HCT116 (cell line): ENCODE data around the gene MEN1. TPM values are rescaled to one million over a fixed set of nuclear protein-coding genes. Genes with fewer than 3 reads are reported as not detected.

Experiments
- ATAC-seq: fragments of 200-7000 bp; cut with Tn5 transposase; 2 replicates; pipeline ENCODE4 v1.9.1; 2020; ENCODE audit warnings: mild to moderate bottlenecking, moderate library complexity
- BruUV-seq: library from RNA; stranded (reverse); fragments of 400-500 nt; replicated peaks from 2 replicates; lab custom pipeline; 2021; lab: Mats Ljungman, UMichigan
- CTCF ChIA-PET: fragments of 300-600 bp; sonication (Branson Sonifier 250); formaldehyde crosslinking; loops from one replicate; lab custom pipeline; 2021; ENCODE audit warnings: antibody characterized with exemption; lab: Charles Lee
- POLR2A ChIA-PET: fragments of 300-600, 350-600 bp; sonication (Branson Sonifier 250); formaldehyde crosslinking; loops from one replicate; lab custom pipeline; 2021; ENCODE audit warnings: antibody characterized with exemption; lab: Charles Lee
- RAD21 ChIA-PET, 2 experiments: fragments of 300-600 bp; sonication (Branson Sonifier 250); formaldehyde crosslinking; loops; one replicate each; lab custom pipeline; 2023; ENCODE audit warnings: low total read pairs in 2 of 2; ENCODE audit not compliant: uncharacterized antibody in 2 of 2, unreplicated experiment in 2 of 2, low non-redundant PET in 1 of 2; lab: Charles Lee
- DNase-seq: peaks from one replicate; pipeline ENCODE4 v3.0.0-alpha.2; 2010; ENCODE audit warnings: low read depth, low spot score
- H2AFZ ChIP-seq: fragments of 200-600 bp; shearing (Covaris generic), sonication (generic); 2 replicates; pipeline ENCODE4 v1.6.1; 2017; ENCODE audit warnings: low read depth, mixed run types, mixed read lengths, antibody characterized with exemption, low read length; ENCODE audit not compliant: poor library complexity, severe bottlenecking
- H3K27ac ChIP-seq: 2 replicates; pipeline ENCODE4 v1.5.1; 2012; ENCODE audit warnings: low read depth, low read length
- H3K27me3 ChIP-seq: fragments of 200-600 bp; sonication (generic); 2 replicates; pipeline ENCODE4 v1.6.1; 2016; ENCODE audit warnings: mixed run types, low read length, mixed read lengths; ENCODE audit not compliant: insufficient read depth
- H3K36me3 ChIP-seq, 2 experiments: fragments of 200-500 bp in 1 of 2; fragments of 200-600 bp in 1 of 2; sonication (Bioruptor generic) in 1 of 2; sonication (generic) in 1 of 2; 2 replicates each; pipeline versions ENCODE4 v1.5.1 to v1.6.1; 2014 to 2016; ENCODE audit warnings: low read length in 2 of 2, inconsistent platforms in 1 of 2, mixed read lengths in 1 of 2, mixed run types in 1 of 2; ENCODE audit not compliant: insufficient read depth in 2 of 2, control insufficient read depth in 1 of 2
- H3K4me1 ChIP-seq, 2 experiments: fragments of 200-600 bp in 1 of 2; sonication (generic) in 1 of 2; 2 replicates each; pipeline versions ENCODE4 v1.5.1 to v1.6.1; 2012 to 2017; ENCODE audit warnings: low read length in 2 of 2, inconsistent platforms in 1 of 2, mild to moderate bottlenecking in 1 of 2, mixed read lengths in 1 of 2, mixed run types in 1 of 2, moderate library complexity in 1 of 2; ENCODE audit not compliant: insufficient read depth in 2 of 2, control insufficient read depth in 1 of 2
- H3K4me2 ChIP-seq: fragments of 200-600 bp; sonication (generic); 2 replicates; pipeline ENCODE4 v1.6.1; 2017; ENCODE audit warnings: mixed run types, low read length, mixed read lengths
- H3K4me3 ChIP-seq, 2 experiments: fragments of 200-600 bp in 1 of 2; sonication (generic) in 1 of 2; replicated peaks in 1 of 2; 2 replicates each; pipeline ENCODE4 v1.5.1; 2011 to 2016; ENCODE audit warnings: low read length in 2 of 2, control low read depth in 1 of 2, low read depth in 1 of 2, mild to moderate bottlenecking in 1 of 2, mixed read lengths in 1 of 2, mixed run types in 1 of 2
- H3K79me2 ChIP-seq: fragments of 200-600 bp; sonication (generic); 2 replicates; pipeline ENCODE4 v1.6.1; 2017; ENCODE audit warnings: mild to moderate bottlenecking, mixed run types, low read length, moderate library complexity, mixed read lengths; ENCODE audit not compliant: insufficient read depth
- H3K9ac ChIP-seq: fragments of 200-600 bp; sonication (generic); 2 replicates; pipeline ENCODE4 v1.6.1; 2016; ENCODE audit warnings: low read length, mixed read lengths
- H3K9me2 ChIP-seq: fragments of 200-600 bp; sonication (generic), shearing (Covaris generic); 2 replicates; pipeline ENCODE4 v1.6.1; 2017; ENCODE audit warnings: mixed run types, mild to moderate bottlenecking, moderate library complexity; ENCODE audit not compliant: insufficient read depth
- H3K9me3 ChIP-seq, 2 experiments: fragments of 200-500 bp in 1 of 2; fragments of 200-600 bp in 1 of 2; sonication (Bioruptor generic) in 1 of 2; sonication (generic) in 1 of 2; 2 replicates each; pipeline ENCODE4 v1.6.1; 2014 to 2017; ENCODE audit warnings: low read length in 2 of 2, mixed read lengths in 2 of 2, inconsistent platforms in 1 of 2, low read depth in 1 of 2, mild to moderate bottlenecking in 1 of 2, mixed run types in 1 of 2, moderate library complexity in 1 of 2; ENCODE audit not compliant: control insufficient read depth in 1 of 2, insufficient read depth in 1 of 2
- H4K20me1 ChIP-seq: fragments of 200-600 bp; sonication (generic), shearing (Covaris generic); 2 replicates; pipeline ENCODE4 v1.6.1; 2017; ENCODE audit warnings: mixed run types, mild to moderate bottlenecking, moderate library complexity; ENCODE audit not compliant: insufficient read depth
- CBX3 ChIP-seq: IDR thresholded peaks from 2 replicates; pipeline ENCODE4 v1.6.1; 2012; ENCODE audit warnings: low read depth
- CEBPB ChIP-seq: IDR thresholded peaks from 2 replicates; pipeline ENCODE4 v1.6.1; 2012; ENCODE audit warnings: low read depth
- EGR1 ChIP-seq: IDR thresholded peaks from 2 replicates; pipeline ENCODE4 v1.6.1; 2012; ENCODE audit warnings: low read depth
- EZH2phosphoT487 ChIP-seq: fragments of 200-600 bp; IDR thresholded peaks from 2 replicates; pipeline ENCODE4 v1.6.1; 2018; ENCODE audit warnings: antibody characterized with exemption, borderline replicate concordance
- FOSL1 ChIP-seq: IDR thresholded peaks from 2 replicates; pipeline ENCODE4 v1.6.1; 2012; ENCODE audit warnings: low read depth
- POLR2A ChIP-seq: IDR thresholded peaks from 2 replicates; pipeline ENCODE4 v1.7.0; 2011; ENCODE audit warnings: borderline replicate concordance; ENCODE audit not compliant: insufficient read depth, insufficient read length; ENCODE audit errors: extremely low read depth
- POLR2AphosphoS5 ChIP-seq: IDR thresholded peaks from 2 replicates; pipeline ENCODE4 v1.6.1; 2011; ENCODE audit warnings: mild to moderate bottlenecking, low read depth, low read length, moderate library complexity
- RAD21 ChIP-seq: IDR thresholded peaks from 2 replicates; pipeline ENCODE4 v1.6.1; 2012; ENCODE audit warnings: low read depth, mild to moderate bottlenecking
- SIN3A ChIP-seq: IDR thresholded peaks from 2 replicates; pipeline ENCODE4 v1.6.1; 2012; ENCODE audit warnings: low read depth
- SP1 ChIP-seq: IDR thresholded peaks from 2 replicates; pipeline ENCODE4 v1.6.1; 2012; ENCODE audit warnings: low read depth
- SRF ChIP-seq: IDR thresholded peaks from 2 replicates; pipeline ENCODE4 v1.6.1; 2012; ENCODE audit warnings: low read depth
- TCF7L2 ChIP-seq: IDR thresholded peaks from 2 replicates; pipeline ENCODE4 v1.7.0; 2011; ENCODE audit warnings: borderline replicate concordance, inconsistent platforms; ENCODE audit not compliant: insufficient read depth, insufficient read length; ENCODE audit errors: extremely low read depth
- YY1 ChIP-seq: IDR thresholded peaks from 2 replicates; pipeline ENCODE4 v1.6.1; 2011; ENCODE audit warnings: low read length, low read depth, moderate library complexity, mild to moderate bottlenecking; ENCODE audit not compliant: insufficient replicate concordance; ENCODE audit errors: extremely low read depth
- ZFX ChIP-seq: fragments of 450-650 bp; IDR thresholded peaks from 2 replicates; pipeline ENCODE4 v1.6.1; 2017
- ZNF274 ChIP-seq: fragments of 200-500 bp; sonication (Bioruptor generic); IDR thresholded peaks from 2 replicates; pipeline ENCODE4 v1.6.1; 2014; ENCODE audit warnings: mild to moderate bottlenecking, low read depth, low read length, inconsistent platforms
- intact Hi-C: fragments of 100-400 bp; cut with micrococcal nuclease; formaldehyde crosslinking; loops from 2 replicates; pipeline ENCODE4 v1.10.0; 2022
- total RNA-seq: library from RNA; stranded (reverse); gene quantifications from one replicate; pipeline ENCODE4 v1.2.1, GENCODE V29; 2021; ENCODE audit not compliant: unreplicated experiment
- TF ChIP-seq, protein P1 (sequence below), 3 experiments: fragments of 200-600 bp in 1 of 3; sonication (generic) in 1 of 3; IDR thresholded peaks in 2 of 3; conservative IDR thresholded peaks in 1 of 3; 2 replicates each; pipeline ENCODE4 v1.5.1; 2012 to 2017; ENCODE audit warnings: low read depth in 2 of 3, low read length in 2 of 3, antibody characterized with exemption in 1 of 3, borderline replicate concordance in 1 of 3, control low read depth in 1 of 3, mild to moderate bottlenecking in 1 of 3, mixed read lengths in 1 of 3, mixed run types in 1 of 3, moderate library complexity in 1 of 3; ENCODE audit not compliant: insufficient read depth in 1 of 3
- TF ChIP-seq, protein P2 (sequence below): IDR thresholded peaks from 2 replicates; pipeline ENCODE4 v1.6.1; 2012
- TF ChIP-seq, protein P3 (sequence below): IDR thresholded peaks from 2 replicates; pipeline ENCODE4 v1.6.1; 2012; ENCODE audit warnings: low read depth

The MEN1 gene
- total RNA-seq, 1 experiment from 2014 or later = 62.1 TPM

DNA sequence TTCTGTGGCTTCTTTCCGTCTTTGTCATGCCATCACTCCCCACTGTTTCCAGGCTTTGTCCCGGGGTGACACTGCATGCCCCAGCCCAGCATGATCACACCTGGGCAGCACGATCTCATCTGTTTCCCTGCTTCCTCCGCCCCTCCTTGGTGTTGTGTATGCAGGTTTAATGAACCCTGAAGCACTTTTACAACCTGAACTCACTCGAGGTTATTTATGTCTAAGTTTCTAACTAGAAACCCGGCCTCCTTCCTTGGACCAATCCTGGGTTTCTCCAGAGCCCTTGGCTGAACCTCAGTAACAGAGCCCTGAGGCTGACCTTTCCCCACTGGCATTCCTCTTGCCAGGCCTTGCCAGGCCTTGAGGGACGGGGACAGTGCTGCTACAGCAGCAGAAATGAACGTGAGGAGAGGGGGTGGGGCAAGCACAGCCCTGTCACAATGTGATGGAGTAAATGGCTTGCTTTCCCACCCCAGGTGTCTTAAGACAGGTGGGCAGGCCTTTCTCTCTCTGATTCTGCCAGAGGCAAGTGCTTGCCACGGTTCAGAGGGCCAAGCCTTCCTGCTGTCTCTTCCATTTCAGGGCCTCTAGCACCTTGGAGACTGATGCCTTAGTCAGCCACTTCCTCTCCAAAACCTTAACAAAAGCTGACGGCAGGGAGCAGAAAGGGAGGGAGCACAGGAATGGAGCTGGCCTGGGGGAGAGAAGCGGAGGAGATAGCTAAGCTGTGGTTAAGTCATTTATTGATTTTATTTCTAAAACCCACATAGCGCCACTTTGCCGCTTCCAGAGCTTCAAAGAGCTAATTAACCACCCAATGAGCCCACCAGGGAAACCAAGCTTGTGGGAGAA is 47.5 kb downstream of the MEN1 start:
- no peaks in the 10 kb centered on the region for H3K9me3 ChIP-seq
- no peaks in the 10 kb centered on the region for H3K27me3 ChIP-seq
- BruUV-seq = no TSS peak
- no peak for ATAC-seq
- DNase-seq = no peak
- intact Hi-C loops = no loop called here
- RAD21 ChIA-PET = interaction anchor here in 1 of 2 experiments (0.6 kb wide), 1 partner anchor 20 kb away, joined by 3 read pairs; no protein-coding TSS in a partner anchor
- CTCF ChIA-PET = no interaction called here
- peaks cover 20% of the 10 kb centered on the region; the same call in 1 of the 2 replicates for H4K20me1 ChIP-seq
- TF ChIP-seq FOSL1 (no peak), ZFX (no peak), CEBPB (no peak), EGR1 (no peak), SRF (no peak), EZH2phosphoT487 (no peak), RAD21 (no peak), ZNF274 (no peak), POLR2AphosphoS5 (no peak), SP1 (no peak), YY1 (no peak), TCF7L2 (no peak), POLR2A (no peak), CBX3 (no peak), SIN3A (no peak)
- TF ChIP-seq, protein P1, sequence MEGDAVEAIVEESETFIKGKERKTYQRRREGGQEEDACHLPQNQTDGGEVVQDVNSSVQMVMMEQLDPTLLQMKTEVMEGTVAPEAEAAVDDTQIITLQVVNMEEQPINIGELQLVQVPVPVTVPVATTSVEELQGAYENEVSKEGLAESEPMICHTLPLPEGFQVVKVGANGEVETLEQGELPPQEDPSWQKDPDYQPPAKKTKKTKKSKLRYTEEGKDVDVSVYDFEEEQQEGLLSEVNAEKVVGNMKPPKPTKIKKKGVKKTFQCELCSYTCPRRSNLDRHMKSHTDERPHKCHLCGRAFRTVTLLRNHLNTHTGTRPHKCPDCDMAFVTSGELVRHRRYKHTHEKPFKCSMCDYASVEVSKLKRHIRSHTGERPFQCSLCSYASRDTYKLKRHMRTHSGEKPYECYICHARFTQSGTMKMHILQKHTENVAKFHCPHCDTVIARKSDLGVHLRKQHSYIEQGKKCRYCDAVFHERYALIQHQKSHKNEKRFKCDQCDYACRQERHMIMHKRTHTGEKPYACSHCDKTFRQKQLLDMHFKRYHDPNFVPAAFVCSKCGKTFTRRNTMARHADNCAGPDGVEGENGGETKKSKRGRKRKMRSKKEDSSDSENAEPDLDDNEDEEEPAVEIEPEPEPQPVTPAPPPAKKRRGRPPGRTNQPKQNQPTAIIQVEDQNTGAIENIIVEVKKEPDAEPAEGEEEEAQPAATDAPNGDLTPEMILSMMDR (IDR thresholded peaks at IDR 0.05 in 2 of 3, conservative IDR thresholded peaks at IDR 0.05 in 1 of 3; ENCODE audit: borderline replicate concordance in 1 of 3, insufficient read depth in 1 of 3, low read depth in 2 of 3, low read length in 2 of 3) = no peak
- TF ChIP-seq, protein P2, sequence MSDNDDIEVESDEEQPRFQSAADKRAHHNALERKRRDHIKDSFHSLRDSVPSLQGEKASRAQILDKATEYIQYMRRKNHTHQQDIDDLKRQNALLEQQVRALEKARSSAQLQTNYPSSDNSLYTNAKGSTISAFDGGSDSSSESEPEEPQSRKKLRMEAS = no peak
- TF ChIP-seq, protein P3, sequence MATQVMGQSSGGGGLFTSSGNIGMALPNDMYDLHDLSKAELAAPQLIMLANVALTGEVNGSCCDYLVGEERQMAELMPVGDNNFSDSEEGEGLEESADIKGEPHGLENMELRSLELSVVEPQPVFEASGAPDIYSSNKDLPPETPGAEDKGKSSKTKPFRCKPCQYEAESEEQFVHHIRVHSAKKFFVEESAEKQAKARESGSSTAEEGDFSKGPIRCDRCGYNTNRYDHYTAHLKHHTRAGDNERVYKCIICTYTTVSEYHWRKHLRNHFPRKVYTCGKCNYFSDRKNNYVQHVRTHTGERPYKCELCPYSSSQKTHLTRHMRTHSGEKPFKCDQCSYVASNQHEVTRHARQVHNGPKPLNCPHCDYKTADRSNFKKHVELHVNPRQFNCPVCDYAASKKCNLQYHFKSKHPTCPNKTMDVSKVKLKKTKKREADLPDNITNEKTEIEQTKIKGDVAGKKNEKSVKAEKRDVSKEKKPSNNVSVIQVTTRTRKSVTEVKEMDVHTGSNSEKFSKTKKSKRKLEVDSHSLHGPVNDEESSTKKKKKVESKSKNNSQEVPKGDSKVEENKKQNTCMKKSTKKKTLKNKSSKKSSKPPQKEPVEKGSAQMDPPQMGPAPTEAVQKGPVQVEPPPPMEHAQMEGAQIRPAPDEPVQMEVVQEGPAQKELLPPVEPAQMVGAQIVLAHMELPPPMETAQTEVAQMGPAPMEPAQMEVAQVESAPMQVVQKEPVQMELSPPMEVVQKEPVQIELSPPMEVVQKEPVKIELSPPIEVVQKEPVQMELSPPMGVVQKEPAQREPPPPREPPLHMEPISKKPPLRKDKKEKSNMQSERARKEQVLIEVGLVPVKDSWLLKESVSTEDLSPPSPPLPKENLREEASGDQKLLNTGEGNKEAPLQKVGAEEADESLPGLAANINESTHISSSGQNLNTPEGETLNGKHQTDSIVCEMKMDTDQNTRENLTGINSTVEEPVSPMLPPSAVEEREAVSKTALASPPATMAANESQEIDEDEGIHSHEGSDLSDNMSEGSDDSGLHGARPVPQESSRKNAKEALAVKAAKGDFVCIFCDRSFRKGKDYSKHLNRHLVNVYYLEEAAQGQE = no peak
- no peak overlapping the region for H3K4me3 ChIP-seq
- H3K79me2 ChIP-seq = peaks cover 31% of the 10 kb centered on the region
- POLR2A ChIA-PET = interaction anchor here (0.9 to 1.6 kb wide), 2 partner anchors 16 kb away, joined by 5 read pairs; partner anchors contain the start of gene SF1
- H3K9ac ChIP-seq = no peak overlapping the region
- peaks cover 39 to 47% of the 10 kb centered on the region in 2 experiments for H3K36me3 ChIP-seq
- H2AFZ ChIP-seq = no peak overlapping the region
- H3K27ac ChIP-seq = peak overlapping the region; percentile 36; the same call in 1 of the 2 replicates
- H3K4me1 ChIP-seq = peaks cover 0 to 5% of the 10 kb centered on the region in 2 experiments; a peak in 1 of 4 replicates
- no peak overlapping the region for H3K4me2 ChIP-seq
- no peaks in the 10 kb centered on the region for H3K9me2 ChIP-seq
